Right atrium auricular region (tissue), 2 donors: ENCODE data around the gene BORCS5. TPM values are rescaled to one million over a fixed set of nuclear protein-coding genes. Genes with fewer than 3 reads are reported as not detected.

ENCODE experiments used
- DNase-seq: peaks from one replicate; pipeline ENCODE4 v3.0.0-alpha.2; 2019; ENCODE audit warnings: low spot score
- H3K27ac ChIP-seq, 2 donors: fragments of 200-600 bp; sonication (generic); 1 replicate in 1 of 2; 2 replicates in 1 of 2; pipeline ENCODE4 v1.5.1; 2016 to 2019
- H3K27me3 ChIP-seq, 2 donors: fragments of 200-600 bp; sonication (generic); one replicate each; pipeline versions ENCODE4 v1.5.1 to v1.6.0; 2017 to 2019
- H3K36me3 ChIP-seq: fragments of 200-600 bp; sonication (generic); one replicate; pipeline ENCODE4 v1.5.1; 2016
- H3K4me1 ChIP-seq, 2 donors: fragments of 200-600 bp; sonication (generic); one replicate each; pipeline versions ENCODE4 v1.5.1 to v1.6.0; 2017 to 2019
- H3K4me3 ChIP-seq, 2 donors: fragments of 200-600 bp; sonication (generic); 1 replicate in 1 of 2; 2 replicates in 1 of 2; pipeline ENCODE4 v1.5.1; 2017 to 2019; ENCODE audit warnings: mild to moderate bottlenecking in 1 of 2, moderate library complexity in 1 of 2
- H3K9me3 ChIP-seq, 2 donors: fragments of 200-600 bp; sonication (generic); one replicate each; pipeline ENCODE4 v1.5.1; 2019
- total RNA-seq, 2 donors: library from RNA; depleted of rRNA; stranded (reverse); fragments of >200 nt; gene quantifications; one replicate each; pipeline ENCODE4 v1.1.0, GENCODE V29; 2016
- TF ChIP-seq, protein P1 (sequence below), 2 donors: fragments of 200-600 bp; sonication (generic); IDR thresholded peaks; one replicate each; pipeline ENCODE4 v1.5.1; 2019; ENCODE audit warnings: antibody characterized with exemption in 2 of 2

Gene BORCS5
- total RNA-seq, 2 donors from 2014 or later, result 6.2 to 8.0 TPM

DNA sequence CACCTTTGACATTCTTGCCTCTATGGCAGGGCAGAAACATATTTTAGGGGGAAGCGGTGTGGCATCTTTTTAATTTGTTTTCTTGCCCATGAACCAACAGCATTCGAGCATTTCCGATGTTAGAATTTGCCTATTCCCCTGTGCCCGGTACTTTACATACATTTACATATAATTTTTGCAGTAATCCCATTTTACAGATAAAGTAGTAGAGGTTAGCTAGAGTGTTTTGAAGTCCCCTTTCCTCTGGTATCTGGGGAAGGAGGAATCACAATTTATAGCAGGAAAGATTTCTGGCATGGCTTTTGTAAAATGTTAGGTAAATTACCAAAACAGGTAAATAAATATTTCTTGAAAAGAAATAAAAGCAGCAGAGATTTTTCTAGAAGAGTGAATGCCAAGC is 1.6 kb downstream of the BORCS5 start:
- Histone ChIP-seq H3K4me3 (no peak overlapping the region), H3K27ac (peak overlapping the region; percentile 93 to 98), H3K9me3 (no peaks in the 10 kb centered on the region), H3K4me1 (peaks cover 0 to 9% of the 10 kb centered on the region in 2 donors), H3K27me3 (no peaks in the 10 kb centered on the region), H3K36me3 (peaks cover 8% of the 10 kb centered on the region)
- no peak for DNase-seq
- TF ChIP-seq, protein P1, sequence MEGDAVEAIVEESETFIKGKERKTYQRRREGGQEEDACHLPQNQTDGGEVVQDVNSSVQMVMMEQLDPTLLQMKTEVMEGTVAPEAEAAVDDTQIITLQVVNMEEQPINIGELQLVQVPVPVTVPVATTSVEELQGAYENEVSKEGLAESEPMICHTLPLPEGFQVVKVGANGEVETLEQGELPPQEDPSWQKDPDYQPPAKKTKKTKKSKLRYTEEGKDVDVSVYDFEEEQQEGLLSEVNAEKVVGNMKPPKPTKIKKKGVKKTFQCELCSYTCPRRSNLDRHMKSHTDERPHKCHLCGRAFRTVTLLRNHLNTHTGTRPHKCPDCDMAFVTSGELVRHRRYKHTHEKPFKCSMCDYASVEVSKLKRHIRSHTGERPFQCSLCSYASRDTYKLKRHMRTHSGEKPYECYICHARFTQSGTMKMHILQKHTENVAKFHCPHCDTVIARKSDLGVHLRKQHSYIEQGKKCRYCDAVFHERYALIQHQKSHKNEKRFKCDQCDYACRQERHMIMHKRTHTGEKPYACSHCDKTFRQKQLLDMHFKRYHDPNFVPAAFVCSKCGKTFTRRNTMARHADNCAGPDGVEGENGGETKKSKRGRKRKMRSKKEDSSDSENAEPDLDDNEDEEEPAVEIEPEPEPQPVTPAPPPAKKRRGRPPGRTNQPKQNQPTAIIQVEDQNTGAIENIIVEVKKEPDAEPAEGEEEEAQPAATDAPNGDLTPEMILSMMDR (IDR thresholded peaks at IDR 0.05), result no peak

DNA sequence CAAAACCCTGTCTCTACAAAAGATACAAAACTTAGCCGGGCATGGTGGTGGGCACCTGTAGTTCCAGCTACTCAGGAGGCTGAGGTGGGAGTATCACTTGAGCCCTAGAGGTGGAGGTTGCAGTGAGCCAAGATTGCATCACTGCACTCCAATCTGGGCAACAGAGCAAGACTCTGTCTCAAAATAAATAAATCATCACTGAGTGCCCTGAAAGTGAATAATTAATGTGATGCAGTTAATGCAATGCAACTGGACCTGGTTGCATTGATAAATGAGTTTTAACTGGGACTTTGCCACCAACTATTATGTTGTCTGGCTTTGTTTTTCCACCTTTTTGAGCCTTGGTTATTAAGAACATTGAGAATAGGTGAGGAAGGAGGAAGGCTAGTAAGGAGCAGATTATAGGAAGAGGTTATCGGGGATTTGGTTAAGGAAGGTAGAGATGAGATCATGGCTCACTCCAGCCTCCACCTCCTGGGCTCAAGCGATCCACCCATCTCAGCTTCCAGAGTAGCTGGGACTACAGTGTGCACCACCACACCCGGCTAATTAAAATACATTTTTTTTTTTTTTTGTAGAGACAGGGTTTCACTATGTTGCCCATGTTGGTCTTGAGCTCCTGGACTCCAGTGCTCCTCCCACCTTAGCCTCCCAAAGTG is 8.0 kb downstream of the BORCS5 start:
- Histone ChIP-seq H3K4me3 (no peak overlapping the region), H3K4me1 (peaks cover 0 to 4% of the 10 kb centered on the region in 2 donors), H3K36me3 (peaks cover 8% of the 10 kb centered on the region), H3K27me3 (no peaks in the 10 kb centered on the region), H3K9me3 (no peaks in the 10 kb centered on the region), H3K27ac (no peak overlapping the region)
- TF ChIP-seq, protein P1 (IDR thresholded peaks at IDR 0.05), result no peak
- DNase-seq, result no peak

DNA sequence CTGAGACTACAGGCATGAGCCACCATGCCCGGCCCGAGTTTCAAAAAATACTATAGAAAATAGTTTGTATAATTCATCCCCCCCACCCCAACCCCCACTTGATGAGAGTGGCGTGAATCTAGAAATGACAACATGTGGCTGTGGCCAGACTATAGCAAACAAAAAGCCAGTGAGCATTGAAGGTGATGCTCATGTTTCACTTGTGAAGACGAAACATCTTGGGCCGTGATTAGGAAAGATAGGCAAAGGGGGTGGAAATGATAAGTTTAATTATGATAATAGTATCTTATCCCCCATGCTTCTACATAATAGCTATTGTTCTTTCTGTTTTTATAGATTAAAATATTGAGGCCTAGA is 8.5 kb downstream of the BORCS5 start:
- TF ChIP-seq, protein P1 (IDR thresholded peaks at IDR 0.05), result no peak

DNA sequence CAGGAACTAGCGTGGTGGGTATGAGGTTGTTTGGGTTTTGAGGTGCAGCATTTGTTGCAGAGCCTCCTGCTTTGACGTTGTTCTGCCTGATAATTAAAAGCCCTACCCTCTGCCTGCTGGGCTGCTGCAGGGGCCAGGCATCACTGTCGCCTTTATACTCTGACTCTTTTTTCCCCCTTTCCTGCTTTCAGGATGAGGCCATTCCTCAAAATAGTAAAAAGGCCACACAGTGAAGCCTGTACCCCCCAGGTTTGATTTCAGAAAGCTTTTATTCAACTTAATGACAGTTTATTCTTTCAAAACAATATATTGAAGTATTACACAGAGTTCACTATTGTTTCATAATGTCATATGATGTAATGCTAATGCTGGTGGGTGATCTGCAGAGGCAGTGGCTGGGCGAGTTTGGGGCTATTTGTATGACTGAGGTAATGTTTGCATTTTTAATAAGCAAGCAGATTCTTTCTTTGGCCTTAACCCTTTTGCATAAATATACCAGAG is 9.1 kb downstream of the BORCS5 start:
- TF ChIP-seq, protein P1 (IDR thresholded peaks at IDR 0.05), result no peak
- H3K27me3 ChIP-seq, result no peaks in the 10 kb centered on the region
- H3K4me3 ChIP-seq, result no peak overlapping the region
- peaks cover 8% of the 10 kb centered on the region for H3K36me3 ChIP-seq
- no peak overlapping the region for H3K27ac ChIP-seq
- peaks cover 0 to 4% of the 10 kb centered on the region in 2 donors for H3K4me1 ChIP-seq
- H3K9me3 ChIP-seq, result no peaks in the 10 kb centered on the region
- DNase-seq, result no peak

More for the DNA sequence above, 8.5 kb downstream of the BORCS5 start:
- no peaks in the 10 kb centered on the region for H3K27me3 ChIP-seq
- no peak overlapping the region for H3K27ac ChIP-seq
- no peak for DNase-seq
- peaks cover 0 to 4% of the 10 kb centered on the region in 2 donors for H3K4me1 ChIP-seq
- peaks cover 8% of the 10 kb centered on the region for H3K36me3 ChIP-seq
- no peaks in the 10 kb centered on the region for H3K9me3 ChIP-seq
- no peak overlapping the region for H3K4me3 ChIP-seq

DNA sequence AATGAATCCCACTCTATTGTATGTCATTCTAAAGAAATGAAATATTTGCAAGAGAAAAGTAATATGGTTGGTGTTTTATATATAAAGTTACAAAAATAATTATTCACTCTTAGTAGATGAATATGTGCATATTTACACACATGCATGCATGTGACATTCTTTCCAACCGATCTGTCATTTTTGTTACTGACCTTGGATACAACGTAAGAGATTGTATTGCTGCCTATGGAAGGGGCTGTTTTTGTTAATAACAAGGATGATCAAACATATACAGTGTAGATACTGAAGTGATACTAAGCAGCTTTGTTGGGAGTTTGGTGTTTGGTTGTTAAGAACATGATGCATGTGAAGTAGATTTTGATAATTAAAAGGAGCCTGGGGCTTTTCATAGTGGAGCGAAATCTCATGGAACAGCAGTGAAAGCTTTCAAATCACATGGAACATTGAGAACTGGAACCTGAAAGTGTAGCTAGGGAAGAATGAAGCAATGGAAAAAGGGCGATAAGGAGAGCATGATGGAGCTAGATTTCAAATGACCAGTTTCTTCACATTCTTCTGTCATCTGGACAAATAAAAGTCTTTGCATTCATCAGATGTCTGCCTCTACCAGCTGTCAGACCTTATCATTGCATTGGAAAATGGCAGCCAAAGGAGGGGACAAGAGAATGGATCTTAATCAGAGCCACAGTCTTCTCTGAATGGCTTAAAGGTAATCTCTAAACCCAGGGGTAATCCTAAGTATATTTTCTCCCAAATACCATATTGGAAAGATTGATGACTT is 10.0 kb downstream of the BORCS5 start:
- Histone ChIP-seq H3K9me3 (no peaks in the 10 kb centered on the region), H3K27me3 (no peaks in the 10 kb centered on the region), H3K36me3 (peaks cover 8% of the 10 kb centered on the region), H3K4me3 (no peak overlapping the region), H3K27ac (no peak overlapping the region), H3K4me1 (peaks cover 0 to 4% of the 10 kb centered on the region in 2 donors)
- TF ChIP-seq, protein P1 (IDR thresholded peaks at IDR 0.05), result no peak
- DNase-seq, result no peak
